HepG2 (cell line): ENCODE data around the gene TOR1B. TPM values are rescaled to one million over a fixed set of nuclear protein-coding genes. Genes with fewer than 3 reads are reported as not detected.

ENCODE experiments used
- ASH2L ChIP-seq: fragments of 300-600, 200-600 bp; sonication (generic); IDR thresholded peaks from 2 replicates; pipeline ENCODE4 v1.7.0; 2017; ENCODE audit warnings: low read depth, mild to moderate bottlenecking, moderate library complexity, mixed read lengths, low read length; ENCODE audit not compliant: insufficient read length
- CREB1 ChIP-seq, 2 experiments: fragments of 450-650 bp in 1 of 2; IDR thresholded peaks; 2 replicates each; pipeline ENCODE4 v1.6.1; 2016 to 2017; ENCODE audit warnings: control low read depth in 1 of 2, mild to moderate bottlenecking in 1 of 2, missing compliant biosample characterization in 1 of 2, missing genetic modification characterization in 1 of 2
- HNRNPH1 ChIP-seq: fragments of 200-400 bp; formaldehyde crosslinking; optimal IDR thresholded peaks from 2 replicates; pipeline ENCODE3; 2017; ENCODE audit warnings: mild to moderate bottlenecking, low read depth, low read length
- JARID2 ChIP-seq: sonication (generic); formaldehyde crosslinking; IDR thresholded peaks from 2 replicates; pipeline ENCODE4 v1.8.1; 2023; ENCODE audit warnings: missing genetic modification reagents, inconsistent platforms; ENCODE audit not compliant: insufficient replicate concordance
- NFKB2 ChIP-seq: sonication (generic); formaldehyde crosslinking; IDR thresholded peaks from 2 replicates; pipeline ENCODE4 v1.4.0; 2020; ENCODE audit warnings: missing genetic modification reagents, borderline replicate concordance
- NR2F6 ChIP-seq, 2 experiments: IDR thresholded peaks; 2 replicates each; pipeline ENCODE4 v1.6.1; 2016; ENCODE audit warnings: antibody characterized with exemption in 1 of 2, mild to moderate bottlenecking in 1 of 2
- POGK ChIP-seq: sonication (generic); formaldehyde crosslinking; conservative IDR thresholded peaks from 2 replicates; pipeline ENCODE4 v1.8.0; 2022; ENCODE audit warnings: mild to moderate bottlenecking, moderate library complexity, missing genetic modification reagents
- RAD21 ChIP-seq: fragments of 450-650 bp; formaldehyde crosslinking; IDR thresholded peaks from 2 replicates; pipeline ENCODE4 v1.5.0; 2020; ENCODE audit warnings: mild to moderate bottlenecking
- RBM22 ChIP-seq: fragments of 200-400 bp; formaldehyde crosslinking; optimal IDR thresholded peaks from 2 replicates; pipeline ENCODE3; 2017; ENCODE audit warnings: mild to moderate bottlenecking, low read length, moderate library complexity
- RXRB ChIP-seq: IDR thresholded peaks from 2 replicates; pipeline ENCODE4 v1.6.1; 2016; ENCODE audit warnings: borderline replicate concordance, missing genetic modification reagents, missing compliant biosample characterization
- SMARCC2 ChIP-seq: fragments of 450-650 bp; IDR thresholded peaks from 2 replicates; pipeline ENCODE4 v1.6.1; 2017; ENCODE audit warnings: antibody characterized with exemption, mild to moderate bottlenecking
- ZBTB14 ChIP-seq: sonication (generic); formaldehyde crosslinking; IDR thresholded peaks from 2 replicates; pipeline ENCODE4 v1.4.0; 2020; ENCODE audit warnings: missing genetic modification reagents
- ZNF329 ChIP-seq: sonication (generic); formaldehyde crosslinking; IDR thresholded peaks from 2 replicates; pipeline ENCODE4 v1.9.0; 2021; ENCODE audit warnings: low read depth, mild to moderate bottlenecking, missing genetic modification reagents
- polyA plus RNA-seq, 8 experiments: library from polyadenylated mRNA; depleted of rRNA in 3 of 8; stranded (reverse) in 7 of 8; unstranded in 1 of 8; fragments of >200 nt; fragmentation: Illumina TruSeq in 4 of 8; extraction: Trizol in 4 of 8; gene quantifications; 2 replicates each; pipeline versions ENCODE4 v1.2.1 to v1.2.3, GENCODE V29; 2011 to 2016; ENCODE audit warnings: low read depth in 4 of 8, missing spikeins in 1 of 8, mixed read lengths in 1 of 8; ENCODE audit not compliant: insufficient read depth in 1 of 8
- total RNA-seq, 5 experiments: library from RNA; depleted of rRNA; stranded (reverse); fragments of >200 nt; fragmentation: Illumina TruSeq; extraction: Trizol; gene quantifications; 2 replicates each; pipeline ENCODE4 v1.2.3, GENCODE V29; 2016; ENCODE audit warnings: low read depth in 1 of 5

TOR1B gene
- total and polyA plus RNA-seq, 2 of the 13 experiments (the other 11 are each of a cell fraction or from before 2014, with no cell fraction given) = 18.1 to 21.3 TPM

DNA sequence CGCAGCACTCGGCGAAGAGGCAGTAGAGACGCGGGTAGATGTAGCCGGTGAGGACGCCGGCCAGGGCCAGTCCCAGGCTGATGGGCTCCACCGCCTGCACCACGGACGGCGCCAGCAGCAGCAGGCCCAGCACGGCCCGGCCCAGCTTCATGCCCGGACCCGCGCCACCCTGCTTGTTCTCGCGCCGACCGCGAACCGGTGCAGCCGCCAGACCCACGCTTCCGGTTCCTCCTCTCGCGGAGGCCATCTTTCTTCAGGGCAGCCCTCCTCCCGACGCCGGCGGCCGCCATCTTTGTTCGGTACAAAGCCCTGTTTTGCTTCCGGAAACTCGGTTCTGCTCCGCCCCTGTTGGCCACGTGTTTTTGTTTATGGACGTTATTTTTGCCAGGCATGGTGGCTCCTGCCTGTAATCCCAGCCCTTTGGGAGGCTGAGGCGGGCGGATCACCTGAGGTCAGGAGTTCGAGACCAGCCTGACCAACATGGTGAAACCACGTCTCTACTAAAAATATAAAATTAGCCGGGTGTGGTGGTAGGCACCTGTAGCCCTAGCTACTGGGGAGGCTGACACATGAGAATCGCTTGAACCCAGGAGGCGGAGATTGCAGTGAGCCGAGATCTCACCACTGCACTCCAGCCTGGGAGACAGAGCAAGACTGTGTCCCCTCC, 21.1 kb downstream of the TOR1B start, which contains the start of gene TOR1A (continued):
- TF ChIP-seq JARID2 (CRISPR knock-in tag) = peak; percentile 74
- TF ChIP-seq NFKB2 = peak; percentile 58; the same call in 1 of the 2 replicates
- TF ChIP-seq RAD21 (CRISPR knock-in tag) = peak; percentile 36
- TF ChIP-seq CREB1 (IDR thresholded peaks at IDR 0.05) = peak; percentile 15; the same call in 1 of the 2 replicates
- peak; percentile 82 for TF ChIP-seq CREB1 (CRISPR knock-in tag; IDR thresholded peaks at IDR 0.05)
- TF ChIP-seq HNRNPH1 = no peak
- TF ChIP-seq NR2F6 (IDR thresholded peaks at IDR 0.05) = no peak
- TF ChIP-seq NR2F6 (CRISPR knock-in tag; IDR thresholded peaks at IDR 0.05) = peak; percentile 52; the same call in 1 of the 2 replicates
- TF ChIP-seq POGK (CRISPR knock-in tag) = peak; percentile 81; the same call in 1 of the 2 replicates
- TF ChIP-seq SMARCC2 = no peak
- no peak for TF ChIP-seq ZNF329 (CRISPR knock-in tag)
- peak; percentile 37; the same call in 1 of the 2 replicates for TF ChIP-seq ZBTB14 (CRISPR knock-in tag)
- peak; percentile 84 for TF ChIP-seq RXRB (CRISPR knock-in tag)
- TF ChIP-seq ASH2L = peak; percentile 41
- no peak for TF ChIP-seq RBM22
